Non-pigmented ciliary epithelial cell (primary cell): Measurements from ENCODE around the gene SMARCE1.

ENCODE experiments used
- DNase-seq: peaks from one replicate; pipeline ENCODE4 v3.0.0-alpha.2; 2010; ENCODE audit warnings: low read depth

SMARCE1 gene

DNA sequence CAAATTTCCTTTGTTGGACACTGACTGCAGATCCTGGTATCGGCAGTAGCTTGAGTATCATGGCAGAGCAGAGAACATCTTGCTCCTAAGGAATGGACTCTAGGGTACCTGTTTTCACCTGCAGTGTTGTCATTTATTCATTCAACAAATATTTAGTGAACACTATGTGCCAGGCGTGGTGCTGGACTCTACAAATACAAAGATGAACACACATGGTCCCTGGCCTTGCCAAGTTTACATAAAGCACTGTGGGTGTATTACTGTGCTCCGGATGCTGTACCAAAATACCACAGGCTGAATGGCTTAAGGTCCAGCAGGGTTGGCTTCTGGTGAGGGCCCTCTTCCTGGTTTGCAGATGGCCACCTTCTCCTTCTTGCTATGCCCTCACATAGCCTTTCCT lies 68.1 kb downstream of the SMARCE1 start:
- no peak for DNase-seq

DNA sequence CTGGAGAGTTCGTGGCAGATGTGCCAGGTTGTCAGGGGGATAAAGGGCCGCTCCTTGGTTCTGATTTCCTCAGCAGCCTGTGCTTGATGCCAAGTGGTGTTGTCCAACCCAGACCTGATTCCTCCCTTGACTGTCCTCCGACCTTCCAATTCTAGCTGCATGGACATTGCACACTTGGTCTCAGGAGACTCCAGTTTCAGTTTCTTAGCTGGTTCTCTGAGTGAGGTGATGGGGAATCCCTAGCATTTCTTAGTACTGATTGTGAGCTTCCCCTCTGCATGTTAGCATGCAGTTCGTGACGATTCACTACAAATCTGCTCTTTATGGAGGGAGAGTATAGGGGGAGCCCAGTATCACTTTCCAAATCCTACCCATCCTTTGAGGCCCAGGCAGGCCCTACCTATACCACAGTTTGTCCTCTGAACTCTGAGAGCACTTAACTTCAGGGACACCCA lies 70.0 kb downstream of the SMARCE1 start:
- no peak for DNase-seq

DNA sequence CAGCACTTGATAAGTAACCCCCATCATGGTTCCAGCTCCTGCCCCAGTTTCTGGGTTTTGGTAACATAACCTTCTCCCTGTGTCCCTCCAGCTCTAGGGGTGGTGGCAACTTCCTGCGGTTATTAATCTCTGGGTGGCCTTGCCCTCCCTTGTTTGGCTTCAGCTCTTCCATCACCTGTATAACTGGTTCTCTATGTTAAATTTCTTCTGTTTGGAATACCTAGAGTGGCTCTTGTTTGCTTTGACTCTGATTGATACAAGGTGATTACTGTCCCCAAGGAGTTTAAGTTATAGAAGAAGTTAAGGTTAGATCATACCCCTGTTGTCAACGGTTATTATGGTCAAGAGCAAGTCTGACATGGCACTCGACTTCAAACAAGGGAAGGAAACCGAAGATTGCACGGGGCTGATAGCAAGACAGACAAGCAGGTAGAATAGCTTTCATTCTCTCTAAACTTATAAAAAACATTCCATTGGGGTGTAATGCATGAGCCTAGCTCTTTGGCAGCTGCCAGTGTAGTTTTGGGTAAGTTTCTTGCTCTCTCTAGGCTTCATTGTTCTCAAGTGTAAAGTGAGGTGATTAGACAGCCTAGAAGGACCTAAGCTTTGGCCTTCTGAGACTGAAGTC lies 71.4 kb downstream of the SMARCE1 start:
- no peak for DNase-seq
